HCT116 (cell line): Measurements from ENCODE around the gene CMIP.

Source experiments
- RAD21 ChIP-seq: IDR thresholded peaks from 2 replicates; pipeline ENCODE4 v1.6.1; 2012; ENCODE audit warnings: low read depth, mild to moderate bottlenecking
- TF ChIP-seq, protein P1 (sequence below): IDR thresholded peaks from 2 replicates; pipeline ENCODE4 v1.6.1; 2012
- TF ChIP-seq, protein P2 (sequence below), 3 experiments: fragments of 200-600 bp in 1 of 3; sonication (generic) in 1 of 3; IDR thresholded peaks in 2 of 3; conservative IDR thresholded peaks in 1 of 3; 2 replicates each; pipeline ENCODE4 v1.5.1; 2012 to 2017; ENCODE audit warnings: low read depth in 2 of 3, low read length in 2 of 3, antibody characterized with exemption in 1 of 3, borderline replicate concordance in 1 of 3, control low read depth in 1 of 3, mild to moderate bottlenecking in 1 of 3, mixed read lengths in 1 of 3, mixed run types in 1 of 3, moderate library complexity in 1 of 3; ENCODE audit not compliant: insufficient read depth in 1 of 3

DNA sequence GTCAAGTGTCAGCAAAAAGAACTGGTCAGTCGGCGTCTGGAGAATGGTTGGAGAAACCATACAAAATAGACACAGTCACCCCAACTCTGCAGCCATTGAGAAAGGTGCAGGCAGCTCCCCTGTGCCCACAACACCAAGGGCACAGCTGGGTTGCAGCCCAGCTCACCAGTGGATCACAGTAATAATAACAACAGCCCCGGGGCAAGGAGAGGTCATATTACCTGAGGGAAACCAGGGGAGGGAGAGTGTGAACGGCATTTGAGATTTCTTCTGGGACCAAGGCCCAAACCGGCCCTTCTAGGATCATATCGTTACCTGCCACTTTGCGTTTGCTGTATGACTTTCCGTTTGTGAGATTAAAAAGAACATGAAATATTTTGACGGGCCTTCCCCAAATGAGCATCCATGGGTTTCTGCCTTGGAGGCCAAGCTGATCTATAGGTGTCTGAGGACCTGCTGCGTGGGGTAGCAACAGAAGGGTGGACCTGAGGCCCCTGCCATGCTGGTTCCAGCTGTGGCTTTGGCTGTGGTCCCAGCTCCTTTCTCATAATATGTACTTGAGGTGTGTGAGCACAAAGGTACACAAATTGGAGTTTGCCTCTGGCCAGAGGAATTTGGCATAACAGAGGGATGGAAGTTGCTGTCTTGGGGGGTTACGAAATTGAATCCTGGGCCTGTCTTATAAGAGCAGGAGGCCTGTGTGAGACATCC lies 154.6 kb downstream of the CMIP start:
- TF ChIP-seq, protein P1, sequence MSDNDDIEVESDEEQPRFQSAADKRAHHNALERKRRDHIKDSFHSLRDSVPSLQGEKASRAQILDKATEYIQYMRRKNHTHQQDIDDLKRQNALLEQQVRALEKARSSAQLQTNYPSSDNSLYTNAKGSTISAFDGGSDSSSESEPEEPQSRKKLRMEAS, result no peak
- TF ChIP-seq, protein P2, sequence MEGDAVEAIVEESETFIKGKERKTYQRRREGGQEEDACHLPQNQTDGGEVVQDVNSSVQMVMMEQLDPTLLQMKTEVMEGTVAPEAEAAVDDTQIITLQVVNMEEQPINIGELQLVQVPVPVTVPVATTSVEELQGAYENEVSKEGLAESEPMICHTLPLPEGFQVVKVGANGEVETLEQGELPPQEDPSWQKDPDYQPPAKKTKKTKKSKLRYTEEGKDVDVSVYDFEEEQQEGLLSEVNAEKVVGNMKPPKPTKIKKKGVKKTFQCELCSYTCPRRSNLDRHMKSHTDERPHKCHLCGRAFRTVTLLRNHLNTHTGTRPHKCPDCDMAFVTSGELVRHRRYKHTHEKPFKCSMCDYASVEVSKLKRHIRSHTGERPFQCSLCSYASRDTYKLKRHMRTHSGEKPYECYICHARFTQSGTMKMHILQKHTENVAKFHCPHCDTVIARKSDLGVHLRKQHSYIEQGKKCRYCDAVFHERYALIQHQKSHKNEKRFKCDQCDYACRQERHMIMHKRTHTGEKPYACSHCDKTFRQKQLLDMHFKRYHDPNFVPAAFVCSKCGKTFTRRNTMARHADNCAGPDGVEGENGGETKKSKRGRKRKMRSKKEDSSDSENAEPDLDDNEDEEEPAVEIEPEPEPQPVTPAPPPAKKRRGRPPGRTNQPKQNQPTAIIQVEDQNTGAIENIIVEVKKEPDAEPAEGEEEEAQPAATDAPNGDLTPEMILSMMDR (IDR thresholded peaks at IDR 0.05 in 2 of 3, conservative IDR thresholded peaks at IDR 0.05 in 1 of 3; ENCODE audit: borderline replicate concordance in 1 of 3, insufficient read depth in 1 of 3, low read depth in 2 of 3, low read length in 2 of 3), result no peak
- TF ChIP-seq RAD21, result no peak
